Measurements from ENCODE around the gene MISP. TPM values are rescaled to one million over a fixed set of nuclear protein-coding genes. Genes with fewer than 3 reads are reported as not detected.

The MISP gene
- total RNA-seq, 5 donors from 2014 or later (not counting 1 experiment from before 2014, with no cell fraction given): 0.10 to 0.16 (median 0.15) TPM; not detected in 2

DNA sequence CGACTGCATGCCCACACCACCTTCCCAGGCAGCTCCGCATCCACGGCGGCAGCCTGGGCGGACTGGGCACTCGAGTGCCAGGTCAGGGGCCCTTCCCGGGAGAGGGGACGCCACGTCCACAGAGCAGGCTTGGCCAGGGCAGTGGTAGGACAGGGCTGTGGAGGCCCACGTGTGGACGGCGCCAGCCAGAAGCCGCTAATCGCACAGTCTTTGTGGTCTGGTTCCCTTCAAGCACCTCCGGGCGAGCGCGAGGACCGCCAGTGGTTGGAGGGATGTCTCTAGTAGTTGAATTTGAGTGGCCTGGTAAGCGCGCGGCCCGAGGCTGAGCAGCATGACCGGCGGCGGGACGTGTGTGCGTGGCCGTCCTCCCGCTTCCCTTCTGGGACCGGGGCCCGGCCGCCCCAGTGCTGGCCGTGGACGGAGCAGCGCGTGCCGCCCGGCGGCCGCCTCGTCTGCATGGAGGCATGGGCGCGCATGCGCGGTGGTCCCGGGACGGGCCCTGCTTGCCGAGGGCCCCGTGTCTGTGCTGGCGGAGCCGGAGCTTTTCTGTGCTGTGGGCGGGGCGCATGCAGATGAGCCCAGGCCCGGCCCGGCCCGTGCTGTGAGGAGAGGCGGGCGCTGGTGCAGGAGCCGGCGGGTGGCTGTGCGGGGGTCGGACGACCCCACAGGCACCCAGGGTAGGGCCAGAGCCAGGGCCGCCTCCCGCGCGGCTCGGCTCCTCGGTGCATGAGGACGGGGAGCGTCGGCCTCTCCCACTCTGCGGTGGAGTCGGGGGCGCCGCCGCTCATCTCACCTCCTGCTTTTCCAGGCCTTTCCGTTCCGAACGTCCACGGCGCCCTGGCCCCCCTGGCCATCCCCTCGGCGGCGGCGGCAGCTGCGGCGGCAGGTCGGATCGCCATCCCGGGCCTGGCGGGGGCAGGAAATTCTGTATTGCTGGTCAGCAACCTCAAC is 55.0 kb downstream of the MISP start:
- ChIA-PET POLR2A (no interaction called here), CTCF (no interaction called here)
- Mint-ChIP-seq H3K27ac (no peak overlapping the region), H3K4me3 (no peak overlapping the region), H3K9me3 (no peaks in the 10 kb centered on the region), H3K36me3 (peaks cover 27% of the 10 kb centered on the region), H3K4me1 (peaks cover 28 to 45% (median 37%) of the 10 kb centered on the region in 3 donors), H3K27me3 (no peaks in the 10 kb centered on the region)
- no peaks in the 10 kb centered on the region for H3K27me3 ChIP-seq (replicated peaks in 1 of 2; ENCODE audit: control insufficient read depth in 2 of 2, extremely low read depth in 1 of 2, insufficient read depth in 2 of 2, low read length in 1 of 2)
- no peak overlapping the region for H3K27ac ChIP-seq (ENCODE audit: low read length)
- peaks cover 66 to 84% of the 10 kb centered on the region in 2 donors for H3K36me3 ChIP-seq (ENCODE audit: control insufficient read depth in 2 of 2, extremely low read depth in 1 of 2, insufficient read depth in 1 of 2, low read length in 1 of 2)
- H3K4me1 ChIP-seq (ENCODE audit: control insufficient read depth in 1 of 2, extremely low read depth in 1 of 2, insufficient read depth in 2 of 2, low read length in 2 of 2): peaks cover 17 to 33% of the 10 kb centered on the region in 2 experiments
- H3K4me3 ChIP-seq (ENCODE audit: control insufficient read depth in 1 of 2, extremely low read depth in 1 of 2, low read length in 1 of 2): no peak overlapping the region
- DNase-seq (peak in 1 of 35 experiments; percentile 1), ATAC-seq (replicated peaks in 1 of 4) (peak in 1 of 4 experiments; percentile 11)
- H3K9me3 ChIP-seq: no peaks in the 10 kb centered on the region
- WGBS (ENCODE audit: insufficient coverage): 94% methylated on average over 73 of the region's 93 CpGs

- ChIA-PET CTCF (no interaction called here), POLR2A (no interaction called here)
- peaks cover 7 to 22% of the 10 kb centered on the region in 2 experiments for H3K4me1 ChIP-seq (ENCODE audit: control insufficient read depth in 1 of 2, extremely low read depth in 1 of 2, insufficient read depth in 2 of 2, low read length in 2 of 2)
- H3K27ac ChIP-seq (ENCODE audit: low read length): no peak overlapping the region
- WGBS (ENCODE audit: insufficient coverage): 94% methylated on average over 20 of the region's 34 CpGs
- DNase-seq (no peak), ATAC-seq (replicated peaks in 1 of 4) (no peak)
- Mint-ChIP-seq H3K9me3 (no peaks in the 10 kb centered on the region), H3K27me3 (no peaks in the 10 kb centered on the region), H3K4me1 (peaks cover 17 to 35% (median 27%) of the 10 kb centered on the region in 3 donors), H3K4me3 (peak overlapping the region in 1 of 3 donors; percentile 10), H3K36me3 (peaks cover 27% of the 10 kb centered on the region), H3K27ac (peak overlapping the region; percentile 22 to 63)
- H3K9me3 ChIP-seq: no peaks in the 10 kb centered on the region
- no peak overlapping the region for H3K4me3 ChIP-seq (ENCODE audit: control insufficient read depth in 1 of 2, extremely low read depth in 1 of 2, low read length in 1 of 2)
- peaks cover 77 to 91% of the 10 kb centered on the region in 2 donors for H3K36me3 ChIP-seq (ENCODE audit: control insufficient read depth in 2 of 2, extremely low read depth in 1 of 2, insufficient read depth in 1 of 2, low read length in 1 of 2)
- no peaks in the 10 kb centered on the region for H3K27me3 ChIP-seq (replicated peaks in 1 of 2; ENCODE audit: control insufficient read depth in 2 of 2, extremely low read depth in 1 of 2, insufficient read depth in 2 of 2, low read length in 1 of 2)
Observed at GRCh38 chr19:806815-807421, 56.0 kb downstream of the MISP start.

GRCh38 chr19:807627-808422 is 56.9 kb downstream of the MISP start:
- no peak overlapping the region for H3K27ac ChIP-seq (ENCODE audit: low read length)
- peaks cover 8 to 25% (median 18%) of the 10 kb centered on the region in 3 donors for H3K4me1 Mint-ChIP-seq
- H3K36me3 Mint-ChIP-seq: peaks cover 24% of the 10 kb centered on the region
- H3K4me1 ChIP-seq (ENCODE audit: control insufficient read depth in 1 of 2, extremely low read depth in 1 of 2, insufficient read depth in 2 of 2, low read length in 2 of 2): peaks cover 0 to 13% of the 10 kb centered on the region in 2 experiments
- POLR2A ChIA-PET: no interaction called here
- H3K4me3 Mint-ChIP-seq: peak overlapping the region in 1 of 3 donors; percentile 10
- H3K9me3 ChIP-seq: no peaks in the 10 kb centered on the region
- H3K9me3 Mint-ChIP-seq: no peaks in the 10 kb centered on the region
- H3K4me3 ChIP-seq (ENCODE audit: control insufficient read depth in 1 of 2, extremely low read depth in 1 of 2, low read length in 1 of 2): no peak overlapping the region
- CTCF ChIA-PET: no interaction called here
- peaks cover 74 to 88% of the 10 kb centered on the region in 2 donors for H3K36me3 ChIP-seq (ENCODE audit: control insufficient read depth in 2 of 2, extremely low read depth in 1 of 2, insufficient read depth in 1 of 2, low read length in 1 of 2)
- no peaks in the 10 kb centered on the region for H3K27me3 Mint-ChIP-seq
- DNase-seq: peak in 1 of 35 experiments; percentile 6
- 92% methylated on average over 26 of the region's 44 CpGs for WGBS (ENCODE audit: insufficient coverage)
- H3K27ac Mint-ChIP-seq: peak overlapping the region; percentile 22 to 63
- ATAC-seq (replicated peaks in 1 of 4): no peak
- H3K27me3 ChIP-seq (replicated peaks in 1 of 2; ENCODE audit: control insufficient read depth in 2 of 2, extremely low read depth in 1 of 2, insufficient read depth in 2 of 2, low read length in 1 of 2): no peaks in the 10 kb centered on the region

DNA sequence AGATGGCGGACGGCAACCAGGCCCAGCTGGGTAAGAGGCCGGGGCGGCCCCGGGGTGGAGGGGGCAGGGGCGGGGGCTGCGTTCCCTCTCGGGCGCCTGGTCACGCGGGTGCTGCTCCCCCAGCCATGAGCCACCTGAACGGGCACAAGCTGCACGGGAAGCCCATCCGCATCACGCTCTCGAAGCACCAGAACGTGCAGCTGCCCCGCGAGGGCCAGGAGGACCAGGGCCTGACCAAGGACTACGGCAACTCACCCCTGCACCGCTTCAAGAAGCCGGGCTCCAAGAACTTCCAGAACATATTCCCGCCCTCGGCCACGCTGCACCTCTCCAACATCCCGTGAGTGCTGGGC is 57.5 kb downstream of the MISP start:
- CTCF ChIA-PET: no interaction called here

DNA sequence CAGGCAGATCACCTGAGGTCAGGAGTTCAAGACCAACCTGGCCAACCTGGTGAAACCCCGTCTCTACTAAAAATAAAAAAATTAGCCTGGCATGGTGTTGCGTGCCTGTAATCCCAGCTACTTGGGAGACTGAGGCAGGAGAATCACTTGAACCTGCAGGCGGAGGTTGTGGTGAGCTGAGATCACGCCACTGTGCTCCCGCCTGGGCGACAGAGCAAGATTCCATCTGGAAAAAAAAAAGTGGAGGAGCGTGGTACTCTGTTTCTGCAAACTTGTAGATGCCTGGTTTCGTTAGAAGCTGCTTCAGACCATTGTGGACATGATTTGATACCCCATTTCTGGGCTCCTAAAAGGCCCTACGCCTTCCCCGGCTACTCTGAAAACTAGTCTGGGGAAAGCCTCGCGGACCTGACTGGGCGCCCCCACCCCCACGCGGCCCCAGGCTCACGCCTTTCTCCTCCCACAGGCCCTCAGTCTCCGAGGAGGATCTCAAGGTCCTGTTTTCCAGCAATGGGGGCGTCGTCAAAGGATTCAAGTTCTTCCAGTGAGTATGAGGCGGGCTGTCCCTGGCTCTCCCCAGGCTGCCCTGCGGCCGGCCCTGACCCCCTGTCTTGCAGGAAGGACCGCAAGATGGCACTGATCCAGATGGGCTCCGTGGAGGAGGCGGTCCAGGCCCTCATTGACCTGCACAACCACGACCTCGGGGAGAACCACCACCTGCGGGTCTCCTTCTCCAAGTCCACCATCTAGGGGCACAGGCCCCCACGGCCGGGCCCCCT is 59.4 kb downstream of the MISP start:
- peaks cover 19% of the 10 kb centered on the region for H3K36me3 Mint-ChIP-seq
- no peaks in the 10 kb centered on the region for H3K9me3 Mint-ChIP-seq
- H3K4me1 ChIP-seq (ENCODE audit: control insufficient read depth in 1 of 2, extremely low read depth in 1 of 2, insufficient read depth in 2 of 2, low read length in 2 of 2): no peaks in the 10 kb centered on the region
- H3K27me3 Mint-ChIP-seq: no peaks in the 10 kb centered on the region
- WGBS (ENCODE audit: insufficient coverage): 95% methylated on average over 29 of the region's 30 CpGs
- no peak overlapping the region for H3K27ac Mint-ChIP-seq
- no peak overlapping the region for H3K4me3 ChIP-seq (ENCODE audit: control insufficient read depth in 1 of 2, extremely low read depth in 1 of 2, low read length in 1 of 2)
- H3K4me1 Mint-ChIP-seq: peaks cover 7 to 11% (median 9%) of the 10 kb centered on the region in 3 donors
- DNase-seq (no peak), ATAC-seq (replicated peaks in 1 of 4) (no peak)
- no peak overlapping the region for H3K27ac ChIP-seq (ENCODE audit: low read length)
- H3K27me3 ChIP-seq (replicated peaks in 1 of 2; ENCODE audit: control insufficient read depth in 2 of 2, extremely low read depth in 1 of 2, insufficient read depth in 2 of 2, low read length in 1 of 2): no peaks in the 10 kb centered on the region
- no peaks in the 10 kb centered on the region for H3K9me3 ChIP-seq
- ChIA-PET POLR2A (interaction anchor here in 1 of 2 donors (0.6 kb wide), 1 partner anchor 176 kb away, joined by 7 read pairs; no protein-coding TSS in a partner anchor), CTCF (no interaction called here)
- peaks cover 65 to 67% of the 10 kb centered on the region in 2 donors for H3K36me3 ChIP-seq (ENCODE audit: control insufficient read depth in 2 of 2, extremely low read depth in 1 of 2, insufficient read depth in 1 of 2, low read length in 1 of 2)
- no peak overlapping the region for H3K4me3 Mint-ChIP-seq

More for the DNA sequence above, 57.5 kb downstream of the MISP start:
- Histone ChIP-seq H3K4me1 (ENCODE audit: control insufficient read depth in 1 of 2, extremely low read depth in 1 of 2, insufficient read depth in 2 of 2, low read length in 2 of 2) (peaks cover 0 to 8% of the 10 kb centered on the region in 2 experiments), H3K9me3 (no peaks in the 10 kb centered on the region), H3K27ac (ENCODE audit: low read length) (no peak overlapping the region), H3K36me3 (ENCODE audit: control insufficient read depth in 2 of 2, extremely low read depth in 1 of 2, insufficient read depth in 1 of 2, low read length in 1 of 2) (peaks cover 76 to 84% of the 10 kb centered on the region in 2 donors), H3K4me3 (ENCODE audit: control insufficient read depth in 1 of 2, extremely low read depth in 1 of 2, low read length in 1 of 2) (no peak overlapping the region), H3K27me3 (replicated peaks in 1 of 2; ENCODE audit: control insufficient read depth in 2 of 2, extremely low read depth in 1 of 2, insufficient read depth in 2 of 2, low read length in 1 of 2) (no peaks in the 10 kb centered on the region)
- no peak overlapping the region for H3K27ac Mint-ChIP-seq
- no peaks in the 10 kb centered on the region for H3K9me3 Mint-ChIP-seq
- H3K4me3 Mint-ChIP-seq: no peak overlapping the region
- ATAC-seq (replicated peaks in 1 of 4): no peak
- peak in 1 of 35 experiments; percentile 2 for DNase-seq
- H3K4me1 Mint-ChIP-seq: peaks cover 7 to 20% (median 13%) of the 10 kb centered on the region in 3 donors
- POLR2A ChIA-PET: no interaction called here
- no peaks in the 10 kb centered on the region for H3K27me3 Mint-ChIP-seq
- H3K36me3 Mint-ChIP-seq: peaks cover 22% of the 10 kb centered on the region
- WGBS (ENCODE audit: insufficient coverage): 92% methylated on average over 17 of the region's 26 CpGs

Measured in T-cell (primary cell).